Activated T-cell treated with anti-CD3 and anti-CD28 coated beads for 24 hours (primary cell): ENCODE data around the gene TRAPPC5.
A peak's percentile ranks its signal among the peaks of the same experiment; 100 is the strongest.

Experiments
- DNase-seq: peaks from one replicate; pipeline ENCODE4 v3.0.0-alpha.2; 2020; ENCODE audit warnings: low read depth

The TRAPPC5 gene

DNA sequence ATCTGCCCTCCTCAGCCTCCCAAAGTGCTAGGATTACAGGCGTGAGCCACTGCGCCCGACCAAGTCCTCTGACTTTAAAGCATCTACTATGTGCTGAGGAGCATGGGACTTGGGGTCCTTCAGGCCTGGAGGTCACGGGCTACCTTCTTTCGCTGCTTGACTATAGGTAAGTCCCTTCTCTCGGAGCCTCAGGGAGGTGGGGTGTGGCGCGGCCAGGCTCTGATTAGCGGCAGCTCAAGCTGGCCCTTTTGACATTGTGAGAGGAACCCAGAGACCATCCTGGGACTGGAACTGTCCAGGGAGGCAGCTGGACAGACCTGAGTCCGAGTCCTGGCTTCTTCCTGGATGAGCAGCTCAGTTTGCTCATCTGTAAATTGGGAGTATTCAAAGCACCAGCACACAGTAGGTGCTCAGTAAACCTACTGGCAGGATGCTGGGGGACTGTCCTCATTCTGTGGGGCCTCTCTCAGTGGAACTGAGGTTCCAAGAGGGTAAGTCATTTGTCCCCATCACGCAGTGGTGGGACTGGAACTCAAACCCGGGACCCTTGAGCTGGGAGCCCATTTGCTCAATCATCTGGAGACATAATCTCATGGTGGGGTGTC, 20.5 kb downstream of the TRAPPC5 start:
- DNase-seq: no peak

DNA sequence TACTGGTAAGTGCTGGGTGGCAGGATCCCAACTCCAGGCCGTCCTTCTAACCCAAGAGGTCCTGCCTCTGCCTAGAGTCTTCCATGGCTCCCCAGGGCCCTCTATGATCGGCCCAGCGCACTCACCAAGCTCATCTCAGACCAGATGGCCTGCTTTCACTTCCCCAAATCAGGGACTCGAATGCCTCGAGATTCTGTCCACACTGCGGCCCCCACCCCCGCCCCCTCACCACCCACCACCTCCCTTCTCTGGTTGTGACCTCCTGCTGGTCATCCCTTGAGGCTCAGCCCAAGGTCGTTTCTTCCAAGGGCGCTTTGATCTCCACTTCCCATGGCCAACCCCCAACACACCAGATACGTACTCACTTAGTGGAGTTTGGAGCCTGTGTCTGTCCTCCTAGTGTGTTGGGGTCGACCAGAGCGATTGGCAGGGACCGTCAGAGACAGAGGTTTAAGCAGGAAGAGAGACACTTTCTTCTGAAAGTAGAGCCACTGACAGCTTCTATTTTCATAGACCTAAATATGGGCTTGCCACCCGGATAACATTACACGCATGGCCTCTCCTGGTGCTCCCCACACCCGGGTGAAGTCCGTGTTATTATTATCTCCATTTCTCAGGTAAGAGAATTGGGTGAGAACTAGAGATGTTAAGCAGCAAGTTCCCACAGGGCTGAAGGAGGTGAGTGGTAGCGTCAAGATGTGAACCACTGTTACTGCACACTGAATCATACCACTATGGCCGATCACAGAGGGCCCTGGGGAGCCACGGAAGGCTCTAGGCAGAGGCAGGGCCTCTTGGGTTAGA, 21.2 kb downstream of the TRAPPC5 start, which contains the start of gene FCER2:
TSS of gene FCER2 (minus strand) at position 478 of the 804 bp plus-strand sequence. CDS start 2,371 bp downstream, outside the sequence.
- no peak for DNase-seq

DNA sequence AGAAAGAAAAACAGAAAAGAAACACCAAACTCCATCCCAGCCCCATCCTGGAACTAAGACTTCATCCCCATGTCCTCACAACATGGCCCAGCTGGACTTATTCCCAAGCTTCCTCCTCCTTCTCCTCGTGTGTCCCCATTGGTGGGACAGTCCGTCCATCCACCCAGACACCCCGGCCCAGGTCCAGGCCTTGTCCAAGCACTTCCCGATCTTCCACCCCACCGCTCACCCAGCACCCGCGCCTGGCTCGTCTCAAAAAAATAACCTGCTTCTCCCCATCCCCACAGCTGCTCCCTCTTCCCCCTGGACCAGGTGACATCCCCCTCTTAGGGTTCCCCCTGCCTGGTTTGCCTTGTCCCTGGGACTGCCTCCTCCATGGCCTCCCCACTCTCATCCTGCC, 22.7 kb downstream of the TRAPPC5 start:
- DNase-seq: no peak

DNA sequence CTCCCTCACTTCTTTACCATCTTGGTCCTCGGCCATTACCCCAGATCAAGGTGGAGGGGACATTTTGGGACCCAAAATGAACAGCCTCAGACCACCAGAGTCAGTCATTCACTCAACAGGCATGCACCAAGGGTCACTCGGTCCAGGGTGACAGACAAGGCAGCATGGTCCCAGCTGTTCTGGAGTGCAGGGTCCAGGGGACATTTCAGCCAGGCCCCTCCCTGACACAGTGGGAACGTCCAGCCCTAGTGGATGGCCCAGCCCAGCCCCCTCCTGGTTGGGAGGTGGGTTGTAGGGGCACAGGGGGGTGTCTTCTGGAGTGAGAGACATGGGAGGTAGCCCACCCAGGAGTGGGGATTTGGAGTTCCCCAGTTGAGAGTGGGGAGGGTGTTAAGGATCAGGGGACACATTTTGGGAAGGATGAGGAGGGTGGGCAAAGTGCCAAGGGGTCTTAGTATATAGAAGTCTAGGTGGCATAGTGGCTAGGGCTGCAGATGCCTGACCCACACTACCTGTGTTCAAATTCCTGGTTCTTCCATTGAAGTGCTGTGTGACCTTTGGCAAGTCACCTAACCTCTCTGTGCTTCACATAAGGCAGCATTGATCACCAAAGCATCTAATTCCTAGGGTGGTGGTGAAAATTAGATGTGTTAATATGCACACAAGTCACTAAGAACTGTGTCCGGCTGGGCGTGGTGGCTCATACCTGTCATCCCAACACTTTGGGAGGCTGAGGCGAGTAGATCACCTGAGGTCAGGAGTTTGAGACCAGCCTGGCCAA, 23.8 kb downstream of the TRAPPC5 start:
- DNase-seq: no peak

DNA sequence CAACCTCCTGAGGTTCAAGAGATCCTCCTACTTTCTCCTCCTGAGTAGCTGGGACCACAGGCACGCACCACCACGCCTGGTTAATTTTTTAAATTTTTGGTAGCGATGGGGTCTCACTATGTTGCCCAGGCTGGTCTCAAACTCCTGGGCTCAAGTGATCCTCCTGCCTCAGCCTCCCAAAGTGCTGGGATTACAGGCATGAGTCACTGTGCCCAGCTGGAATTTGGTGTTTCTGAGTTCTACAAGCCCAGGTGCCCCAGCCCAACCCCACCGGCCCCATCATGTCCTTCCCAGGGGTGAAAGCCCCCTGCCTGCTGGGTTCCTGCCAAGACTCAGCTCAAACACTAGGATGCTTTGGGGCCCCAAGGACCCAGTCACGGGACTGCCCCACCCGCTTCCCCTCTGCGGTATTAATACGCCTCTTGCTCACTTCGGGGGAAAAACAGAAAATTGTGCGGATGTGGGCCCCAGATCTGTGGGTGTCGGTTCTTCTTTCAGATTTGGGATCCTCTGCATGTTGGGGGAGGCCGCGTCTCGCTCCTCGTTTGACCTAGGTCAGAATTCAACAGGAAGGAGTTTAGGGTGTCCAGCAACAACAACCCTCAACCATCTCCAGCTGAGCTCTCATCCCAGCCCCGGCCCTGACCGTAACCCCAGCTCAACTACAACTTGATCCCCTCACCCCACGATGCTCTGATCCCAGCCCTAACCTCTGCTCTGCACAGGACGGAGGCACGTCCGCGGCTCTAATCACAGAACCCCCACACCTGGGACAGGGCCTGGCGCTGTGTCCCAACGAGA, 25.0 kb downstream of the TRAPPC5 start:
- peak; percentile 70 for DNase-seq

DNA sequence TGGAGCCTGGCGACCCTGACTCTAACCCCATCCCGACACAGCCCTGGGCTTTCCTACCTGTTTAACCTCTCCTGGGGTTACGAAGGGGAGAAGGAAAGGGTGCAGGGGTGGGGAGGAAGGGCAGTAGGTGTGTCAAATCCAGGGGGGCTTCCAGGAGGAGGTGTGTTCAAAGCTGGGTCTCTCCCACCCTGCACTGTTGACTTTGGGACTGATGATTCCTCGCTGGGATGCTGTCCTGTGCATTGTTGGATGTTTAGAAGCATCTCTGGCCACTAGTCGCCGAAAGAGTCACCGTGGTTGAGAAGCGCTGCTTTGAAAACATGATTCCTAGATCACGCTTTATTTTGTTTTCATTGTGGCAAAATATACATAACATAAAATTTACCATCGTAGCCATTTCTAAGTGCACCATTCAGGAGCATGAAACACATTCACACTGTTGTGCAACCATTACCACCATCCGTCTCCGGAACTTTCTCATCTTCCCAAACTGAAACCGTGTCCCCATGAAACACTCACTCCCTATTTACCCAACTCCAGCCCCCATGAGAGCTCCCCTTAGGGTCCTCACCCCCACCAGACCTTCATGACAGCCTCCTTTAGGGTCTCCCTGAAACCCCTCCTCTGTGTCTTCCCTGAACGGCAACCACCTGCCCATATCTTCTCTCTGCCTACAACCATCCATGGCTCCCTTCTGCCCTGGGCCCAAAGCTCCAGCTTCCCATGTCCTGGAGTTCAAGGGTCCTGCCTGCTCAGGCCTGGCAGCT, 25.7 kb downstream of the TRAPPC5 start:
- no peak for DNase-seq

DNA sequence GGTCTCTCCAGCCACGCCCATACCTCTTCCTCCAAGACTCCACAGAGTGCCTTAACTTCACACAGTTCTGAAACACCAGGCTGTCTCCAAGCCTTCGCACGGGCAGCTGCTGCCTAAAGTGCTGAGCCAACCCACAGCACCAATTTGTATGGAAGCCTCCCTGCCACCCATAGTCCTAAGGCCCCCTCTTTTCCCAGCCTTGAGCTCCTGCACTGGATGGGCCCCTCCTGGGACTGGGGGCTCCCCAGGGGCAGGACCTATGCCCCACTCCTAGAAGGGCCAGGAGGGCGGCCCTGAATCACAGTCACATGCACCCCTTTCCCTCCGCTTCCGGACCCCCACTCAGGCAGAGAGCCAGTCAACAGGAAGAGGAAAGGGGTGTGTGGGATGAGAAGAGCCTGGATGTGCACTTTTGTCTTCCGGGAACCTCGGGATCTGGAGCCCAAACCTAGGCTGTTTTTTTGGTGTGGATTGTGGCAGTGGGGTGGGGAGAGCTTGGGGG, 26.4 kb downstream of the TRAPPC5 start:
- DNase-seq: no peak

DNA sequence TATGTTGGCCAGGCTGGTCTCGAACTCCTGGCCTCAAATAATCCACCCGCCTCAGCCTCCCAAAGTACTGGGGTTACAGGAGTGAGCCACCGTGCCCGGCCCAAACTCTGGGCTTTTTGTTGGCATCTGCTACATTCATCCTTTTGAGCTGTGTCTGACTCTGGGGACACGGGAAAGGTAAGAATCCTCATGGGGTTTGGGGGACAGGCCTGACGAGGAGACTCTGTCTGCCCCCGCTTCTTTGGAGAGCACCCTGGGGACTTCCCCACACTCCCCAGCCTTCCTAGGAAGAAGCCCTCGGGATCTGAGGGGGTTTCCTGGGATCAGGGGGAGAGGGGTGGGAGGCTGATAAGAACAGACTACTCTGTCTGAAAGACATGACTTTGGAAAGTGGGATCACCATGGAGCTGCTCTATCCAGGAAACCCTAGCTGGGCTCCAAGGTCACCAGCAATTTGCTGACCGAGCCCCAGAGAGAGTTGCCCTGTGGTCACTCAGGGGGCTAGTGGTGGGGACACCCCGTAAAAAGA, 29.4 kb downstream of the TRAPPC5 start:
- DNase-seq: no peak

DNA sequence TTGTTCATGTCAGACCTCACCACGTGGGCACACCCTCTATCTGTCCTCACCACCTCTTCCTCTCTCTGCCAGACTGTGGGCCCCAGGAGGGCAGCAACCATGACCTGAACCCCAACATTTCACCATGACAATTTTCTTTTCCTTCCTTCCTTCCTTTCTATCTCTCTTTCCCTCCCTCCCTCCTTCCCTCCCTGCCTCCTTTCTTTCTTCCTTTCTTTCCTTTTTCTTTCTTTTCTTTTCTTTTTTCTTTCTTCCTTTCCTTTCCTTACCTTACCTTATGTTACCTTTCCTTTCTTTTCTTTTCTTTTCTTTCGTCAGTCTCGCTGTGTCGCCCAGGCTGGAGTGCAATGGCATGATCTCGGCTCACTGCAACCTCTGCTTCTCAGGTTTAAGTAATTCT, 30.0 kb downstream of the TRAPPC5 start:
- DNase-seq: no peak

DNA sequence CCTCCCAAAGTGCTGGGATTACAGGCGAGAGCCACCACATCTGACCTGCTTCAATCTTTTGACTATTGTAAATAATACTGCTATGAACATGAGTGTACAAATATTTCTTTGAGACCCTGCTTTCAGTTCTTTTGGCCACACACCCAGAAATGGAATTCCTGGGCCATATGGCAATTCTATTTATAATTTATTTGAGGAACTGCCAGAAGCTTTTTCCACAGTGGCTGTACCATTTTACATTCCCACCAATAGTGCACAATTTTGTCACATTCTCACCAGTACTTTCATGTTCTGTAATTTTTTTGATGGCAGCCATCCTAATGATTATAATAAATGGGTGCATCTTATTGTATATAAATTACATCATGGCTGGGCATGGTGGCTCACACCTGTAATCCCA, 35.0 kb downstream of the TRAPPC5 start:
- no peak for DNase-seq

DNA sequence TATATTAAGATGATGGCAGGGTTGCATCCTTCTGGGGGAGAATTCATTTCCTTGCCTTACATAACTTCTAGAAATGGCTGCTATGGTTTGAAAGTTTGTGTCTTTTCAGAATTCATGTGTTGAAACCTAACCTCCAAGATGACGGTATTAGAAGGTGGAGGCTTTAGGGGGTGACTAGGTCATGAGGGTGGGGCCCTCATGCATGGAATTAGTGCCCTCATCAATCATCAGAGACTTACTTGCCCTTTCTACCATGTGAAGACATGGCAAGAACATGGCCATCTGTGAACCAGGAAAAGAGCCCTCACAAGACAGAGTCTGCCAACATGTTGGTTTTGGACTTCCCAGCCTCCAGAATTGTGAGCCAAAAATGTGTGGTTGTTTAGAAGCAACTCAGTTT, 36.1 kb downstream of the TRAPPC5 start:
- no peak for DNase-seq

DNA sequence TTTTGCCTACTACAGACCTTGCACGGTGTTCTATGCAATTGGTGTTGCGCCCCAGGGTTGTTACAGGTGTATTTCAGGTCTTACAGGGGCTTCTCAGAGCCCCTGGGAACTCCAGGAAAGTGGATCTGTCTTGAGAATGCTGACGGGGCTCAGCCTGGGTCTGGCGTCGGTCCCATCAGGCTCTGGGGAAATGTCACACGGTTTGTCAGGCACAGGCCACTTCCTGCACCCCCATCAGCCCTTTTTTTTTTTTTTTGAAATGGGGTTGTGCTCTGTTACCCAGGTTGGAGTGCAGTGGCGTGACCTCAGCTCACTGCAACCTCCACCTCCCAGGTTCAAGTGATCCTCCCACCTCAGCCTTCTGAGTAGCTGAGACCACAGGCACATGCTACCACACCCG, 38.0 kb downstream of the TRAPPC5 start:
- DNase-seq: no peak

DNA sequence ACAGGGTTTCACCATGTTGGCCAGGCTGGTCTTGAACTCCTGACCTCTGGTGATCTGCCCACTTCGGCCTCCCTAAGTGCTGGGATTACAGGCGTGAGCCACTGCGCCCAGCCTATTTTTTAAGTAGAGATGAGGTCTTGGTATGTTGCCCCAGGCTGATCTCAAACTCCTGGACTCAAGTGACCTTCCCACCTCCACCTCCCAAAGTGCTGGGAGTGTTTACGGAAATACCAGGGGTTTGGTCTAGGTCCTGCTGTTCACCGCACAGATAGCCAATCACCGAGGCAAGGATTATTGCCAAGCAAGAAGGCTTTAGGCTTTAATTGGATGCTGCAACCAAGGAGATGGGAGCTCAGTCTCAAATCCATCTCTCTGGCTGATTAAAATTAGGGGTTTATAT, 39.7 kb downstream of the TRAPPC5 start:
- DNase-seq: no peak

DNA sequence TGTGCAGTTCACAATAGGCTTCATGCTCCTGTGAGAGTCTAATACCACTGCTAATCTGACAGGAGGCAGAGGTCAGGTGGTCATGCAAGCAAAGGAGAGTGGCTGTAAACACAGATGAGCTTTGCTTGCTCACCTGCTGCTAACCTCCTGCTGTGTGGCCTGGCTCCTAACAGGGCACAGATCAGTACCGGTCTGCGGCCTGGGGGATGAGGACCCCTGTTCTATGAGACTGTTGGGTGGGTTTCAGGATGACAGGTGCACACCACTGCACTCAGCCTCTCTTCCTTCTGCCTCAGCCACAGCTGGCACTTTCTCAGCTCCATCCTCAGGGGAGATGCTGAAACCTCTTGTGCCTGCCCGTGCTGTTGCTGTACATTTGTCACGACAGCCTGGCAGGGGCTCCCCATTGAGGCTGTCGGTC, 41.6 kb downstream of the TRAPPC5 start:
- DNase-seq: no peak

DNA sequence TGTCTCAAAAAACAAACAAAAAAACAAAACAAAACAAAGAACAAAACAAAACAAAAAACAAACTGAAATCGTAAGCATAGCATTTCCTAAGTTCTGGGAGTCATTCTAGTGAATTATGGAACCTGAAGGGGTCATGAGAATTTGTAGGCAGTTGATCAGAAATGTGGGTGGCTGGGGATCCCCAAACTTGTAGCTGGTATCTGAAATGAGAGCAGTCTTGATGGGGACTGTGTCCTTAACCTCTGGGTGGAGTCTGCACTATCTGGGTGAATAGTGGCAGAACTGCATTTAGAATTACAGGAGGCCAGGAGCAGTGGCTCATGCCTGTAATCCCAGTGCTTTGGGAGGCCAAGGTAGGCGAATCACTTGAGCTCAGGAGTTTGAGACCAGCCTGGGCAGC, 45.2 kb downstream of the TRAPPC5 start:
- DNase-seq: no peak

DNA sequence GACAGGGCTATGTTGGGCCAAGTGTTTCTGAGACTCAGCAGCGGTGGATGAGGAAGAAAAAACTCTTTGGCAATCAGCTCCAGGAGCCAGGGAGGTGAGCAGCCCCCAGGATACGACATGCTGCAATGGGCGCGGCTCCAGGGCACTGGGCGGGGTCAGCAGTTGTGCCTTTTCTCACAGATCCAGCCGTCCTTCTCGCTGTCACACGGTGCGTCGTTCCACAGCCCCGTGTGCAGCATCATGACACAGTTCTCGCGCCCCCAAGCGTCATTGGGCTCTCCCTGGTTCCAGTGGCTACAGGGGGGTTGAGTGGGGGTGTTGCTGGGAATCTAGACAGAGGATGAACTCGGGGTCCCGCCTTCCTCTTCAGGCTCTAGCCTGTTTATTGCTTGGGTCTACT, 48.6 kb downstream of the TRAPPC5 start:
- no peak for DNase-seq

DNA sequence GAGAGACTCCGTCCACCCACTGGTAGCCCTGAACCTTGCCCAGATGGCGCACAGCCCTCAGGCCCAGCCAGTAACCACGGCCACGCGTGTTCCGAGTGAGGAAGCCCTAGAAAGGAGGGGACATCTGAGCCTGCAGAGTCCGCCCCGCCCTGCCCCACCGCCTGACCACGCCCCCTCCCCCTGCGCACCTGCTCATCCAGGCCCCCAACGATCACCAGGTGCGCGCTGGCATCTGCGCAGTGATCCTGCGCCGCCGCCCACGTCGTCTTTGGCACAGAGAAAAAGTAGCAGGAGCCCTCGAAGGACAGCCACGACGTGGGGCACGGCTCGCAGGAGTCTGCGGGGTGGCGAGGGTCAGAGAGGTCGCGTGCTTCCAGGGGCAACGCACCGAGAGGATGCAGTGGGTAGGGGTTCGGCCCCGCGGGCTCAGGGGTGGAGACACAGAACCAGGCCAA, 49.2 kb downstream of the TRAPPC5 start:
- no peak for DNase-seq

DNA sequence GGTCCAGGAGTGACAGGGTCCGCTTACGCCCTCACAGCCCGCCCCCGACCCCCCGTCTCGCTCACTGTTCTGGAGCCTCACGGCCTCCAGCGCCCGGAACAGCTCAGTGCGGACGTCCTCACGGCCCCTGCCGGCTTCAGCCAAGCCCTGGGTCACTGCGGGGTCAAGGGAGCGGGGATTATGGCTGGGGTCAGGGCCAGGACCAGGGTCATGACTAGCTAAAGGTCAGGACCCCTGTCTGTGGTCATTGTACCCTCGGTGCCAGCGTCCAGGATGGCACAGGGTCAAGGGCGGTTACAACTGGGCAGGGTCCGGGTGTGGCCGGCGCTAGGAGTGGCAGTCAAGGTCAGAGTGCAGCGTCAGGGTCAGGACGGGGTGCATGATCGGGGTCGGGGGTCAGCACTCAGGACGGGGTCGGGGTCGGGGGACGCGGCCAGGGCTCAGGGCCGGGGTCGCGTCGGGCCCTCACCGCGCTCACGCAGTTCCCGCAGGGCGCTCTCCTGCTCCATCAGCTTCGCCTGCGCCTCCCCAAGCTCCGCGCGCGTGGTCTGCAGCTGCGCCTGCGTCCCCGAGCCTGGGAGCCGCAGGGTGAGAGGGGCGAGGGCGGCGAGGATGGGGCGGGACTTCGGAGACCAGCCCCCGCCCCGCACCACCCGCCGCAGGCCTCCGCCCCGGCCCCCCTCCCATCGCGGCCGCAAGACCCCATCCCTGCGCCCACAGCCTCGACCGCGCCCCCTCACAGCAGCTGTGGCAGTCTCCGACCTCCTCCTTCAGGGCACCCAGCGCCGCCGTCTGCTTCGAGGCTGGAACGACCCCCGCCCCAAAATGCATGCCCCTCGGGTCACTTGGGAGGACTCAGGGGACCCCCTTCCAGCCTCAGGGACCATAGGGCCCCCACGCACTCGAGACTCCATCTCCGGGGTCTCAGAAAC, 49.9 kb downstream of the TRAPPC5 start:
- no peak for DNase-seq

DNA sequence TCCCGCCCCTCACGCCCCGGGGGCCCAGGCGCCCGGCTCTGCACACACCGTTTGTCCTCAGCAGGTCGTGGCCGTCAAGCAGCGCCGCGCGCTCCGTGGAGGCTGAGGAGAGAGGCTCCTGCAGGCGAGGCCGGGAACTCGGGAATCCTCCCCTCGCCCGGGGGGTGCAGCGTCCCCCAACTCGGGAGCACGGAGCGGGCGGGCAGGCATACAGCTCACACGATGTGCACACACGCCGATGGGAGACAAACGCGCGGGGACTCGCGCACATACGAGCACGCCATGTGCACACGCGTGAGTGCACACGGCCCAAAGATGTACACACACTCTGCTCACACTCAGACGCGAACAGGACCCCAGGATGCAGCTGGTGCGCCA, 50.6 kb downstream of the TRAPPC5 start:
- no peak for DNase-seq

DNA sequence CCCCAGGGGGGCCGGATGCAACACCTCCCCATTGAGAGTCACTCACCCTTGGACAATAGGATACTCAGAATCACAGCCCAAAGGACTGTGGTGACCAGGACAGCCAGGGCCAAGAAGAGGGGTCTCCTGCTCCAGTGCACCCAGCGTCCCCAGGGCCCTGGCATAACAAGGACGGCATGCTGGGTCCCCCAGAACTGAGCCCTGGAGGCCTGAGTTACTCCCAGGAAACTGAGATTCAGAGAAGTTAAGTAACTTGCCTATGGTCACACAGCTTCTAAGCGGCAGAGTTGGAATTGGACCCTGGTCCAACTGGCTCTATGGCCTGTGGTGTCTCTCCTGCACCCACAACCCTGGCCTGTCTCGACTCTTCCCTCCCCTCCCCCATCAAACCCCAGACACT, 51.0 kb downstream of the TRAPPC5 start:
- DNase-seq: no peak
